MCF 10A (cell line): Measurements from ENCODE around the gene PALLD. TPM values are rescaled to one million over a fixed set of nuclear protein-coding genes. Genes with fewer than 3 reads are reported as not detected.

Experiments
- BruUV-seq: library from RNA; stranded (reverse); fragments of 400-500 nt; replicated peaks from 2 replicates; lab custom pipeline; 2021; lab: Mats Ljungman, UMichigan
- CTCF ChIA-PET: fragments of 300-600 bp; sonication (Branson Sonifier 250); formaldehyde crosslinking; extraction: SDS; loops from one replicate; lab custom pipeline; 2021; ENCODE audit warnings: antibody characterized with exemption, inconsistent platforms; lab: Yijun Ruan, JAX
- POLR2A ChIA-PET: fragments of 300-600, 350-650 bp; sonication (Branson Sonifier 250); formaldehyde crosslinking; extraction: SDS; loops from one replicate; lab custom pipeline; 2020; ENCODE audit warnings: antibody characterized with exemption, inconsistent platforms; lab: Yijun Ruan, JAX
- DNase-seq: peaks from one replicate; pipeline ENCODE4 v3.0.0-alpha.2; 2018; ENCODE audit not compliant: unreplicated experiment
- H3K27ac Mint-ChIP-seq: one replicate; pipeline ENCODE4 v1.8.0; 2022; ENCODE audit warnings: mild to moderate bottlenecking, low read depth, mixed read lengths; ENCODE audit not compliant: unreplicated experiment
- H3K27me3 Mint-ChIP-seq: one replicate; pipeline ENCODE4 v1.8.0; 2022; ENCODE audit warnings: mixed read lengths; ENCODE audit not compliant: insufficient read depth, unreplicated experiment
- H3K36me3 Mint-ChIP-seq: one replicate; pipeline ENCODE4 v1.8.0; 2022; ENCODE audit warnings: mild to moderate bottlenecking, moderate library complexity, mixed read lengths; ENCODE audit not compliant: insufficient read depth, unreplicated experiment
- H3K4me1 Mint-ChIP-seq: one replicate; pipeline ENCODE4 v1.8.0; 2022; ENCODE audit warnings: mixed read lengths; ENCODE audit not compliant: insufficient read depth, unreplicated experiment
- H3K4me3 Mint-ChIP-seq: one replicate; pipeline ENCODE4 v1.8.0; 2022; ENCODE audit warnings: mild to moderate bottlenecking, moderate library complexity, mixed read lengths; ENCODE audit not compliant: unreplicated experiment
- H3K9me3 Mint-ChIP-seq: one replicate; pipeline ENCODE4 v1.8.0; 2022; ENCODE audit warnings: mixed read lengths; ENCODE audit not compliant: unreplicated experiment
- CTCF ChIP-seq: fragments of 200-600 bp; IDR thresholded peaks from one replicate; pipeline ENCODE4 v1.8.0; 2022; ENCODE audit warnings: antibody characterized with exemption, mild to moderate bottlenecking; ENCODE audit not compliant: unreplicated experiment
- intact Hi-C: fragments of 100-400 bp; cut with micrococcal nuclease; formaldehyde crosslinking; loops from 2 replicates; pipeline ENCODE4 v1.14.1; 2022
- total RNA-seq: library from RNA; stranded (reverse); gene quantifications from 2 replicates; pipeline ENCODE4 v1.2.3, GENCODE V29; 2022

PALLD gene
- total RNA-seq, 1 experiment from 2014 or later: 191 TPM

- intact Hi-C loops: no loop called here
- no TSS peak for BruUV-seq
- H3K27ac Mint-ChIP-seq: no peak overlapping the region
Measured at GRCh38 chr4:168572002-168572401, 75.2 kb downstream of the PALLD start.

GRCh38 chr4:168573870-168574269, 77.0 kb downstream of the PALLD start:
- Mint-ChIP-seq H3K27ac (no peak overlapping the region), H3K4me3 (no peak overlapping the region), H3K27me3 (no peaks in the 10 kb centered on the region), H3K9me3 (no peaks in the 10 kb centered on the region), H3K36me3 (no peaks in the 10 kb centered on the region), H3K4me1 (peaks cover 22% of the 10 kb centered on the region)
- intact Hi-C loops: no loop called here
- no peak for DNase-seq
- no TSS peak for BruUV-seq
- no peak for TF ChIP-seq CTCF
- ChIA-PET POLR2A (no interaction called here), CTCF (interaction anchor here (0.5 to 1.1 kb wide), 3 partner anchors 12 to 993 kb away, joined by 4 to 6 read pairs (median 5); no protein-coding TSS in a partner anchor)

More at GRCh38 chr4:168572002-168572401, 75.2 kb downstream of the PALLD start:
- TF ChIP-seq CTCF: no peak
- DNase-seq: no peak
- ChIA-PET CTCF (interaction anchor here (1.9 kb wide), 1 partner anchor 13 kb away, joined by 8 read pairs; no protein-coding TSS in a partner anchor), POLR2A (interaction anchor here (0.8 to 0.9 kb wide), 2 partner anchors 113 to 260 kb away, joined by 3 read pairs; no protein-coding TSS in a partner anchor)
- Mint-ChIP-seq H3K27me3 (no peaks in the 10 kb centered on the region), H3K9me3 (no peaks in the 10 kb centered on the region), H3K4me3 (no peak overlapping the region), H3K36me3 (no peaks in the 10 kb centered on the region), H3K4me1 (peaks cover 23% of the 10 kb centered on the region)

GRCh38 chr4:168574581-168575295, 77.9 kb downstream of the PALLD start:
- H3K4me1 Mint-ChIP-seq: peaks cover 13% of the 10 kb centered on the region
- H3K27ac Mint-ChIP-seq: no peak overlapping the region
- no peaks in the 10 kb centered on the region for H3K36me3 Mint-ChIP-seq
- no TSS peak for BruUV-seq
- intact Hi-C loops: no loop called here
- CTCF ChIA-PET: interaction anchor here (0.6 to 1.8 kb wide), 4 partner anchors 9 to 593 kb away, joined by 3 to 10 read pairs (median 3); no protein-coding TSS in a partner anchor
- TF ChIP-seq CTCF: no peak
- H3K27me3 Mint-ChIP-seq: no peaks in the 10 kb centered on the region
- no peaks in the 10 kb centered on the region for H3K9me3 Mint-ChIP-seq
- POLR2A ChIA-PET: interaction anchor here (0.8 to 0.9 kb wide), 2 partner anchors 30 to 260 kb away, joined by 3 read pairs; no protein-coding TSS in a partner anchor
- no peak overlapping the region for H3K4me3 Mint-ChIP-seq
- no peak for DNase-seq

- H3K27ac Mint-ChIP-seq: no peak overlapping the region
- peaks cover 12% of the 10 kb centered on the region for H3K4me1 Mint-ChIP-seq
- H3K4me3 Mint-ChIP-seq: no peak overlapping the region
- POLR2A ChIA-PET: interaction anchor here (0.9 kb wide), 1 partner anchor 261 kb away, joined by 3 read pairs; no protein-coding TSS in a partner anchor
- H3K36me3 Mint-ChIP-seq: no peaks in the 10 kb centered on the region
- H3K9me3 Mint-ChIP-seq: no peaks in the 10 kb centered on the region
- CTCF ChIA-PET: interaction anchor here (0.6 to 1.8 kb wide), 4 partner anchors 10 to 343 kb away, joined by 3 to 10 read pairs (median 3); no protein-coding TSS in a partner anchor
- no peak for TF ChIP-seq CTCF
- no TSS peak for BruUV-seq
- intact Hi-C loops: no loop called here
- H3K27me3 Mint-ChIP-seq: no peaks in the 10 kb centered on the region
- DNase-seq: no peak
Measured at GRCh38 chr4:168575473-168575872, 78.6 kb downstream of the PALLD start.
